GM15510 (cell line): ENCODE results near the gene BBLN.

Experiments used
- POLR2A ChIP-seq: IDR thresholded peaks from 3 replicates; pipeline ENCODE4 v1.6.1; 2011; ENCODE audit warnings: borderline replicate concordance; ENCODE audit not compliant: insufficient read length; ENCODE audit errors: extremely low read depth

BBLN gene

DNA sequence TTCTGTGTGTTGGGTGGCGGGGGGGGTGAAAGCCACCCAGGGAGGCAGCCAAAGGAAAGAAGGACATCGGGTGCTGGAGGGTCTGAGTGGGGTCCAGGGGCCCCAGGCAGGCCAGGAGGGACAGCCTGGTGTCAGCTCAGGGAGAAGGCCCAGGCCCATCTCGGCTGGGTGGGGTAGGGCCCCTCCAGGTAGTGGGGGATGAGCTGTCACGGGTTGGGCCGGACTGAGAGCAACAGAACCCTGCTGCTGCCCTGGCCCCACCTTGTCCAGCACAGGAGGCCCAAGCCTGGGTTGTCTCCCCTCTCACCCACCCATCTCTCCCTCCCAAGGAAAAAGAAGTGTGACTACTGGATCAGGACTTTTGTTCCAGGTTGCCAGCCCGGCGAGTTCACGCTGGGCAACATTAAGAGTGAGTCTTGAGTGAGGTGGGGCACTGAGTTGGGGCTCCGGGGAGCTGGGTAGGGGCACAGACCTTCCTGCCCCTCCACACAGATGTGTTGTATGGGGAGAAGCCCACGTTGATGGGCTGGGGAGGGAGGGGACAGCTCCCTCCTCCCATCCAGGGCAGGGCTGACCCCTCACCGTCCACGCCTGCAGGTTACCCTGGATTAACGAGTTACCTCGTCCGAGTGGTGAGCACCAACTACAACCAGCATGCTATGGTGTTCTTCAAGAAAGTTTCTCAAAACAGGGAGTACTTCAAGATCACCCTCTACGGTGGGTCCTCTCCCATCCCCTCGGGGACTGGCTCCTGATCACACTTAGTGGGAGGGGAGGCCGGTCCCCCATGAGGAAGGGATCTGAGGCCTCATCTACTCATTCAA is 8.5 kb upstream of the BBLN start:
- TF ChIP-seq POLR2A, result no peak

GRCh38 chr9:128152133-128153059 is 7.7 kb upstream of the BBLN start:
- no peak for TF ChIP-seq POLR2A

GRCh38 chr9:128153060-128153946 is 6.8 kb upstream of the BBLN start:
- TF ChIP-seq POLR2A, result no peak

GRCh38 chr9:128153947-128154695 is 5.9 kb upstream of the BBLN start:
- TF ChIP-seq POLR2A, result no peak

GRCh38 chr9:128155736-128156500 is 4.1 kb upstream of the BBLN start:
- TF ChIP-seq POLR2A, result no peak

- no peak for TF ChIP-seq POLR2A
Measured at GRCh38 chr9:128159522-128159783, 612 bp upstream of the BBLN start.

- TF ChIP-seq POLR2A, result no peak
Measured at GRCh38 chr9:128160603-128160987, 530 bp downstream of the BBLN start.

DNA sequence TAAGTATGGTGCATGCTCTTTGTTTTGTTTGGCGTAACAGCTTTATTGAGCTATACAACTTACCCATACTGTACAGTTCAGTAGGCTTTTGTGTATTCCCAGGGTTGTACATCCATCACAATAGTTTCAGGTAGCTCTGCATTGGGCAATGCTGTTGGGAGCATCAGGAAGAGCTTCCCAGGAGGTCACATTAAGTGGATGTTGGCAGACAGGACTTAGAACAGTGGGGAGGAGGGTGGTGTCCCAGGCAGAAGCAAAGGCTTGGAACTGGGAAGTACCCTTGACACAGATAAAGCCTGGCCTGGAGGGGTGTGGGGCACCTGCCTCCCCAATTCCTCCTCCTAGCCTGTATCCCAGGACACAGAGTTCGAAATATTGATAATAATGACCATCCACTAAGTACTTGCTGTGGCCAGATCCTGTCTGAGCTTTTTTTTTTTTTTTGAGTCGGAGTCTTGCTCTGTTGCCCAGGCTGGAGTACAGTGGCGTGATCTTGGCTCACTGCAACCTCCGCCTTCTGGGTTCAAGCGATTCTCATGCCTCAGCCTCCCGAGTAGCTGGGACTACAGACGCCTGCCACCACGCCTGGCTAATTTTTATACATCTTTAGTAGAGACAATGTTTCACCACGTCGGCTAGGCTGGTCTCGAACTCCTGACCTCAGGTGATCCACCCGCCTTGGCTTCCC is 1.3 kb downstream of the BBLN start:
- no peak for TF ChIP-seq POLR2A

- TF ChIP-seq POLR2A, result no peak
Measured at GRCh38 chr9:128162215-128163026, 2.4 kb downstream of the BBLN start.

GRCh38 chr9:128163027-128163515 is 3.0 kb downstream of the BBLN start:
- no peak for TF ChIP-seq POLR2A

GRCh38 chr9:128163523-128164306 is 3.6 kb downstream of the BBLN start:
- TF ChIP-seq POLR2A, result no peak
